Regular cardiac myocyte (primary cell): ENCODE results near the gene BCAS1. TPM values are rescaled to one million over a fixed set of nuclear protein-coding genes. Genes with fewer than 3 reads are reported as not detected.

Experiments used
- total RNA-seq: library from RNA; depleted of rRNA; stranded (reverse); fragments of >200 nt; gene quantifications from 2 replicates; pipeline ENCODE4 v1.2.3, GENCODE V29; 2014

The BCAS1 gene
- under 0.01 and 0.19 TPM in 2 replicates for total RNA-seq

GRCh38 chr20:54070187-54070987, at the start of gene BCAS1:
Gene BCAS1, minus strand, starts transcription at chr20:54070594. Its CDS starts 11,876 bp downstream, at chr20:54058718.

Other genes starting within 250 kb of the BCAS1 start
- 0.96 and 1.7 TPM in 2 replicates for gene CYP24A1, start 103.4 kb upstream of the BCAS1 start, total RNA-seq
- 109 and 115 TPM in 2 replicates for gene PFDN4, start 137.5 kb upstream of the BCAS1 start, total RNA-seq